GM12891 (cell line): ENCODE data around the gene ADAP1.
"Not testable (repeated sequence)": the region's sequence is repeated elsewhere in the genome, so short reads cannot be mapped to it uniquely, and the experiment has no call there.

Source experiments
- DNase-seq: peaks from one replicate; pipeline ENCODE4 v3.0.0; 2011; ENCODE audit warnings: low spot score; ENCODE audit not compliant: insufficient read length
- FAIRE-seq: peaks from 2 replicates; lab custom pipeline; 2011; peaks lifted over from hg19 to GRCh38; lab: Jason Lieb, UNC
- PAX5 ChIP-seq: IDR thresholded peaks from 2 replicates; pipeline ENCODE4 v1.6.1; 2011; ENCODE audit warnings: low read length, moderate library complexity, mild to moderate bottlenecking; ENCODE audit not compliant: insufficient read depth, severe bottlenecking
- POLR2A ChIP-seq: IDR thresholded peaks from 2 replicates; pipeline ENCODE4 v1.6.1; 2011; ENCODE audit warnings: low read depth, low read length, control low read depth
- POLR2AphosphoS5 ChIP-seq: IDR thresholded peaks from 2 replicates; pipeline ENCODE4 v1.6.1; 2011; ENCODE audit warnings: low read depth, low read length, control low read depth
- POU2F2 ChIP-seq: IDR thresholded peaks from 2 replicates; pipeline ENCODE4 v1.6.1; 2011; ENCODE audit warnings: low read depth, mild to moderate bottlenecking, control low read depth, low read length, moderate library complexity
- SPI1 ChIP-seq: IDR thresholded peaks from 2 replicates; pipeline ENCODE4 v1.6.1; 2011; ENCODE audit warnings: low read depth, low read length, control low read depth
- TAF1 ChIP-seq: IDR thresholded peaks from 2 replicates; pipeline ENCODE4 v1.6.1; 2011; ENCODE audit warnings: low read depth, low read length, control low read depth

The ADAP1 gene

DNA sequence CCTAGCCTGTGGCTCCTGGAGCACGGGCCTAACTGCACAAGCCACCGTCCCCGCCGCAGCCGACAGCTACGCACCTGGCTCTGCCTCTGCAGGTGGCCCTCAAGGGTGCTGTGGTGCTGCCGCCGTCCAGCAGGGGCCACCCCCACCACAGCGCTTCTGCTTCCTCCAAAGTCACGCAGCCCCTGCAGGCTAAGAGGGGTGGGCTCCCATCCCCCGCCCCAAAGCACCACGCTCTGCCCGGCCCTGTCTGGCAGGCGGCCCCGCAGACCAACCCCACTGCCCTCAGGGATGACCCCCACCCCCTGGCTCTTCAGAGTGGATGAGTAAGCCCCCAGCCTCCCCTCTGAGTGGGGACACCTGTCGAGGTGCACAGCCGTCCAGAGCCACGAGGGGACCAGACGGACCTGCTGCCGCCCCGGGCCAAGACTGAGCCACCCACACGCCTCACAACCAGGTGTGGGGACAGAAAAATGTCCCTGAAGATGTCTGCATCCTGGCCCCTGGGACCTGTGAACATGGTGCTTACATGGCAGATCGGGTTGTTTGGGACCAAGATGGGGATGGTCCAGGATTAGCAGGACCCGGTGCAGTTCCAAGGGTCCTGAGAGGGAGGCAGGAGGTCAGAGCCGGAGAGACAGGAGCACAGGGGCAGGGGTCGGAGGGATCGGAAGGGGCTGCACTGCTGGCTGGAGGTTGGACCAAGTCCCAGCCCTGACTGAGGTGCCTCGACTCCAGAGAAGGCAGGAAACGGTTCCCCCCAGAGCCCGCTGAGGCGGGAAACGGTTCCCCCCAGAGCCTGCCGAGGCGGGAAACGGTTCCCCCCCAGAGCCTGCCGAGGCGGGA, 9.0 kb upstream of the ADAP1 start:
- TF ChIP-seq POU2F2, result no peak
- no peak for TF ChIP-seq SPI1
- peak; percentile 21; the same call in 1 of the 2 replicates for TF ChIP-seq POLR2AphosphoS5
- TF ChIP-seq TAF1, result no peak
- no peak for TF ChIP-seq PAX5
- TF ChIP-seq POLR2A, result no peak
- DNase-seq, result peak; percentile 53
- FAIRE-seq, result peak; percentile 77

DNA sequence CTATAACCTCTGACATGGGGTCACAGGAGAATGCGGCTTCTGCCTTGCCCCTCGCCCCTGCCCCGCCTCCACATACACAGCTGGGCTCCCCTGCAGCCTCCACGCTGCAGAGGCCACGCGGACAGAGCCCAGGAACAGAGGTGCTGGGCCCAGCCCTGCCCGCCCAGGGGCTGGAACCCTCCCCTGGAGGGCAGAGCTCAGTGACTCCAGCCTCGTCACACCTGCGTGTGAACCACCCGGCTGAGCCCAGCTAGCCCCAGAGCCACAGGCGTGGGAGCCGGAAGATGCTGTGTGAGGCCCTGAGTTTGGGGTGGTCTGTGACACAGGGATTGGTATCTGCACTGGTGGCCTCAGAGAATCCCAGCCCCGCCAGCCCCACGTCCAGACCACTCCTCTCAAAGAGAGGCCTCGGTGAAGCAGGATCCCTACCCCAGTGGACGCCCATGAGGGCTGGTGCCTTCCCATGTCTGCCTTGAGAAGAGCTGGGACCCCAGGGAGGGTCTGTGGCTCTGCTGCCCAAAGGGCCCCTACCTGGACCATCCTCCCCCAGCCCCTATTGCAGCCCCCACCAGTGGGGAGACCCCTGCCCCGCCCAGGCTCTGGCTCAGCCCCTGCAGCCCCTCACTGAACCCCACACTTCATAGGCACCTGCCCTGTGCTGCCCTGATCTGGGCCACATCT, 8.1 kb upstream of the ADAP1 start:
- no peak for DNase-seq
- TF ChIP-seq POLR2AphosphoS5 (no peak), SPI1 (no peak), POLR2A (no peak), TAF1 (no peak), POU2F2 (no peak)
- FAIRE-seq, result no peak

DNA sequence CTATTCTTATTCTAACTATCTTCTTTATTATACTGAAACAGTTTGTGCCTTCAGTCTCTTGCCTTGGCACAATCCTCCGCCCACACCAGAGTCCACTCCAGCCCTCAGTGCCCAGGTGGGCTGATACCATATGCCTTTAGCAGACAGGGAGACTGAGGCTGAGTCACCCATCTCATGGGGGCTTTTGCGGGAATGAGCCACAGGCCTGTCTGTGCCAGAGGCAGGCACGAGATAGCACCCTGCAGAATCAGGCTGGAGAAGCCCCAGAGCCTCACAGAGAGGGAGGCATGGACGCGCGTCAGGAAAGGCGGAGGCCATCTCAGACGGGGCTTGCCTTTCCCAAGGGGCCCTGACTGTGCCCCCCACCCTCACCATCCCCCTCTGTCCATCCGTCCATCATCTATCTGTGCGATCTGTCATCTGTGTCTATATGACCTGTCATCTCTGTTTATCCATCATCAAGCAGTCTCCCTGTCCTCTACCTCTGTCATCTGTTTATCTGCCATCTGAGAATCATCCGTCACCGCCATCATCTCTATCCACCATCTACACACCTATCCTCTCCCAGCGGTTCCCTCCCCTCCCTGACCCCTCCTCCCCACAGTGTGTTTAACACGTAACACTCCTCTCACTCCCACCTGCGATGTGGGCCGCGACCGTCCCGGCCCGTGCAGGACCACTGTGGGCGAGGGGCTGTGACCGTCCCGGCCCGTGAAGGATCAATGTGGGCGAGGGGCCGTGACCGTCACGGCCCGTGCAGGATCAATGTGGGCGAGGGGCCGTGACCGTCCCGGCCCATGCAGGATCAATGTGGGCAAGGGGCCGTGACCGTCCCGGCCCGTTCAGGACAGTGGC, 7.3 kb upstream of the ADAP1 start:
- DNase-seq (no peak), FAIRE-seq (no peak)
- TF ChIP-seq POLR2A, result no peak

DNA sequence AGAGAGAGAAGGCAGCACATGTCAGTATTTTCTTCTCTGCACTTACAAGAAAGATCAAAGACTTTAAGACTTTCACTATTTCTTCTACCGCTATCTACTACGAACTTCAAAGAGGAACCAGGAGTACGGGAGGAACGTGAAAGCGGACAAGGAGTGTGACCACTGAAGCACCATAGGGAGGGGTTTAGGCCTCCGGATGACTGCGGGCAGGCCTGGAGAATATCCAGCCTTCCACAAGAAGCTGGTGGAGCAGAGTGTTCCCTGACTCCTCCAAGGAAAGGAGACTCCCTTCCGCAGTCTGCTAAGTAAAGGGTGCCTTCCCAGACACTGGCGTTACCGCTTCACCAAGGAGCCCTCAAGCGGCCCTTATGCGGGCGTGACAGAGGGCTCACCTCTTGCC, 6.5 kb upstream of the ADAP1 start:
- FAIRE-seq, DNase-seq: not testable (repeated sequence)

DNA sequence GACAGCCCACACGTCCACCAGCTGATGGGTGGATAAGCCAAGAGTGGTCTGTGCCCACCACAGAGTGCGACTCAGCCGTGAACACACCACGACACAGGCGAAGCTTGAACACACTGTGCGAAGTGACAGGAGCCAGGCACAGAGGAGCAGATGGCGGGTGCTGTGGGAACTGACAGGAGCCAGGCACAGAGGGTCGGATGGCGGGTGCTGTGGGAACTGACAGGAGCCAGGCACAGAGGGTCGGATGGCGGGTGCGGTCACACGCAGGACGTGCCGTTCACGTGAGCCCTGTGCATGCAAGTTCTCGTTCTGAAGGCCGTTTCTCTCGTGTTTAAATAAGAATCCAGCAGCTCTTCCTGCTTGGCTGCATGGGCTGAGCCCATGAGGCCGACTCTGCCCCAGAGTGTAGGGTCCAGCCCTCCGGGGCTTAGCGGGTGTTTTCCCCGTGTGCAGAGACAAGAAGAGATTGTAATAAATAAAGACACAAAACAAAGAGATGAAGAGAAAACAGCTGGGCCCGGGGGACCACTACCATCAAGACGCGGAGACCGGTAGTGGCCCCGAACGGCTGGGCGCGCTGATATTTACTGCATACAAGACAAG, 5.9 kb upstream of the ADAP1 start:
- DNase-seq (no peak), FAIRE-seq (peak; percentile 73)
- TF ChIP-seq POLR2A (no peak), POLR2AphosphoS5 (no peak), SPI1 (no peak), PAX5 (no peak), TAF1 (no peak), POU2F2 (no peak)

DNA sequence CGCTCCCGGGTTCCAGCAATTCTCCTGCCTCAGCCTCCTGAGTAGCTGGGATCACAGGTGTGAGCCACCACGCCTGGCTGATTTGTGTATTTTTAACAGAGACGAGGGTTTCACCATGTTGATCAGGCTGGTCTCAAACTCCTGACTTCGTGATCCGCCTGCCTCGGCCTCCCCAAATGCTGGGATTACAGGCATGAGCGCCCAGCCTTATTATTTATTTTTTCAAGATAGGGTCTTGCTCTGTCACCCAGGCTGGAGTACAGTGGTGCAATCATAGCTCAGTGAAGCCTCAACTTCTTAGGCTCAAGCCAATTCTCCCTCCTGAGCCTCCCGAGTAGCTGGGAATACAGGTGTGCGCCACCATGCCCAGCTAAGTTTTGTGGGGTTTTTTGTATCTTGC, 5.3 kb upstream of the ADAP1 start:
- not testable (repeated sequence) for FAIRE-seq

DNA sequence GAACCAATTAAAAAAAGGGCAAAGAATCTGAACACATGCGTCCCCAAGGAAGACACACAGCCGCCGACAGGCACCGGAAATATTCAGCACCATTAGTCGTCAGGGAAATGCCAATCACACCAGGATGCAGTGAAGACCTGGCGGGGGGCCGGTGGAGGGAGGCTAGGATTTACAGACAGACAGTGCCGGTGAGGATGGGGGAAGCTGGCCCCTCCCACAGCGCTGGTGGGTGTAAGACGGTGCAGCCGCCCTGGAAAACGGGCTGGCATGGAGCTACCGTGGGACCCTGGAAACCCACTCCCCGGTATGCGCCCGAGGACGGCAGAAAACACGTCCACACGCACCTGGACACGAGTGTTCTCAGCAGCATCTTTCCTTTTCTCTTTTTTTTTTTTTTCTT, 4.8 kb upstream of the ADAP1 start:
- DNase-seq (no peak), FAIRE-seq (no peak)
- no peak for TF ChIP-seq POLR2A
- no peak for TF ChIP-seq TAF1
- TF ChIP-seq SPI1, result no peak
- TF ChIP-seq PAX5, result no peak
- TF ChIP-seq POU2F2, result no peak
- no peak for TF ChIP-seq POLR2AphosphoS5

More for the DNA sequence above, 5.3 kb upstream of the ADAP1 start:
- not testable (repeated sequence) for DNase-seq

DNA sequence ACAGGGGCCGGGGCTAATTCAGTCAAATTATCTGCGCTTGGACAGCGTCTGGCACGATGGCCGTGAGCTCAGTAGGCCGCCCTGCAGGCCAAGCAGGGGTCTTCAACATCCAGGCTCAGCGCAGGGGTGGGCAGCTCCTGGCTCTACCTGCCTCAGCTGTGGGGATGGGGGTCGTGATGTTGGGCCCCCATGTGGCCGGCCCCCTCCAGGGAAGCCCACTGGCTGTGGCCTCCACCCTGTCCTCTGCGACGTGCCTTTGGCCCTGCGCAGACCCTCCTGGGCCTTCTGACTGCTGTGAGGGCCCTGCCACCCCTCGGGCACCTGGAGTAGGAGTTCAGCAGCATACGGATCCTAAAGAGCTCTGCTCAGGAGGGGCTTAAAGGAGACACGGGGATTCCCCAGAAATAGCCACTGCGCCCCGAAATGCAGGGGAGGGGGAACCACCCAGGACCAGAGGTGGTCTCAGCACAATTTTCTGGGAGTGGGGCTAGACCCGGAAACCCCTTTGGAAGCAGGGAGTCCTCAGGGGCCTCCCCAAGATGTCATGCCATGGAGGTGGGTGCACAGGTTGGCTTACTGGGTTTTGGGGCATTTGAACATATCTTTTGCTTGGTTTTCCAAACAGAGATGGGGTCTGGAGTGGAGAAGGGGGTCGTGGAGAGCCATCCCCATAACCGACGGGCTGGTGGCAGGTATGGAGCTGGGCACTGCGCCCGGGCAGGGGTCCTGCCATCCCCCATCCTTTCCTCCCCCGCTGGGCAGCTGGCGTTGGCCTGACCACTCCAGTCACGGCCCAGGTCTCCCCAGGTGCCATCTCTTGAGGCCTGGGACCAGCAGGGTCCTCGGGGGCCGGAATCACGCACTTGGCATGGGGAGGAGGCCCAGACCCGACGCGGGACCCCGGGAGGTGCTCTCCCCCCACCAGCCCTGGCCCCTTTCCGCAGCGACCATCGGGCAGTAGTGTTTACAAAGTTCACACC, 4.0 kb upstream of the ADAP1 start:
- FAIRE-seq, result no peak
- TF ChIP-seq TAF1, result no peak
- no peak for TF ChIP-seq PAX5
- no peak for TF ChIP-seq POLR2A
- TF ChIP-seq SPI1, result no peak
- TF ChIP-seq POU2F2, result no peak
- no peak for TF ChIP-seq POLR2AphosphoS5
- DNase-seq, result no peak

DNA sequence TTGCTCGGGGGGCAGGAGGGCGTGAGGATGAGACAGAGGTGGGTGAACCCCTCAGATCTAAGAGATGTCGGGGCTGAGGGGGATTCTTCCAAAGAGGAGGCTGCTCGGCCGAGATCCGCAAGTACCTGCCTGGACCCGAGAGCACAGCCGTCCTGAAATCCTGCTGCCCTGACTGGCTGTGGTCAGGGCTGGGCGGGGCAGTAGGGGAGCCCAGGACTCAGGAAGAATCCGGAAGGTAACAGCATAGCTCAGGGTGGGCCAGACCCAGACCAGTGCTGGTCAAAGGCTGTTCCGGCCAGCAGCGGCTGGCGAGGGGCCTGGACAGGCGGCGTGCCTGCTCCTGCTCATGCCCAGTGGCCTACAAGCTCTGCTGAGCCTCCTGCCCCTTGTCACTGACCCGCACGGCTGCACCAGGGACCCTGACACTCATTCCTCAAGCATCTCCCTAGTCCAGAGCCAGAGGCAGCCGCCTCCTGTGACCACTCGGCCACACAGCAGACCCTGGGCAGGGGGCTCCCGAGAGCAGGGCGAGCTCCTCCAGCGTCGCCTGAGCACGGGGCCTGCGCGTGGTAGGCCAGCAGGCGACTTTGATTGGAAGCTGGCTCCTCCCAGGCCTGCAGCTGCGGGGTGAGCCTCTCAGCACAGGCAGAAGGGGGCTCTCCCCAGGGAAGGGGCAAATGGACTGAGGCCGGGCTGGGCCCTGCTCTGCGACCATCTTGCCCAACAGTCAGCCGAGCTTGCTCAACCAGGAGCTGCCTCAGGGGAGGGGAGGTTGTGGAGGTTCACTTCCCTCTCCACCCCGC, 3.1 kb upstream of the ADAP1 start:
- FAIRE-seq (no peak), DNase-seq (no peak)
- no peak for TF ChIP-seq POU2F2
- TF ChIP-seq SPI1, result no peak
- TF ChIP-seq POLR2A, result no peak
- TF ChIP-seq POLR2AphosphoS5, result no peak
- TF ChIP-seq PAX5, result no peak
- TF ChIP-seq TAF1, result no peak
